IMR-90 (cell line): ENCODE measurements around the gene CEP95. TPM values are rescaled to one million over a fixed set of nuclear protein-coding genes. Genes with fewer than 3 reads are reported as not detected.

Source experiments
- ATAC-seq: fragments of 200-7000 bp; cut with Tn5 transposase; 2 replicates; pipeline ENCODE4 v1.9.1; 2020; ENCODE audit warnings: low read depth, mild to moderate bottlenecking, moderate library complexity
- BruUV-seq: library from RNA; stranded (reverse); fragments of 400-500 nt; replicated peaks from 2 replicates; lab custom pipeline; 2021; lab: Mats Ljungman, UMichigan
- CTCF ChIA-PET: fragments of 300-600 bp; formaldehyde crosslinking; extraction: SDS; loops from one replicate; lab custom pipeline; 2021; ENCODE audit warnings: antibody characterized with exemption; lab: Yijun Ruan, JAX
- POLR2A ChIA-PET: fragments of 300-600 bp; sonication (Branson Sonifier 250); formaldehyde crosslinking; loops from one replicate; lab custom pipeline; 2022; ENCODE audit warnings: antibody characterized with exemption; ENCODE audit not compliant: unreplicated experiment; lab: Charles Lee
- DNase-seq: peaks from one replicate; pipeline ENCODE4 v3.0.0; 2013
- H2AFZ ChIP-seq: replicated peaks from 2 replicates; pipeline ENCODE3; 2013; ENCODE audit warnings: low read length, mild to moderate bottlenecking; ENCODE audit not compliant: poor library complexity
- H2AK5ac ChIP-seq: 2 replicates; pipeline ENCODE4 v1.6.1; 2013; ENCODE audit warnings: low read depth, low read length, inconsistent platforms
- H2AK9ac ChIP-seq: replicated peaks from 2 replicates; pipeline ENCODE3; 2013; ENCODE audit warnings: mild to moderate bottlenecking, low read depth, low read length, moderate library complexity; ENCODE audit not compliant: poor library complexity
- H2BK120ac ChIP-seq: 2 replicates; pipeline ENCODE4 v1.6.1; 2013; ENCODE audit warnings: low read depth, low read length, inconsistent platforms
- H2BK15ac ChIP-seq: 3 replicates; pipeline ENCODE4 v1.6.1; 2013; ENCODE audit warnings: low read depth, low read length, inconsistent platforms
- H2BK20ac ChIP-seq: 2 replicates; pipeline ENCODE4 v1.6.1; 2013; ENCODE audit warnings: low read depth, mild to moderate bottlenecking, inconsistent platforms, low read length, moderate library complexity
- H2BK5ac ChIP-seq: 2 replicates; pipeline ENCODE4 v1.6.1; 2013; ENCODE audit warnings: mild to moderate bottlenecking, low read depth, low read length, inconsistent platforms; ENCODE audit not compliant: poor library complexity, severe bottlenecking
- H3K14ac ChIP-seq: replicated peaks from 2 replicates; pipeline ENCODE4 v1.6.1; 2013; ENCODE audit warnings: low read depth, low read length, inconsistent platforms
- H3K18ac ChIP-seq: 2 replicates; pipeline ENCODE4 v1.6.1; 2013; ENCODE audit warnings: low read depth, low read length, control low read depth
- H3K23ac ChIP-seq: 2 replicates; pipeline ENCODE4 v1.6.1; 2013; ENCODE audit warnings: low read depth, low read length, inconsistent platforms
- H3K27ac ChIP-seq: 2 replicates; pipeline ENCODE4 v1.5.1; 2013; ENCODE audit warnings: mild to moderate bottlenecking, control low read depth, low read length; ENCODE audit not compliant: insufficient read depth
- H3K27me3 ChIP-seq: 2 replicates; pipeline ENCODE4 v1.6.1; 2013; ENCODE audit warnings: low read length; ENCODE audit not compliant: control insufficient read depth, insufficient read depth
- H3K36me3 ChIP-seq: 2 replicates; pipeline ENCODE4 v1.6.1; 2013; ENCODE audit warnings: low read length, mixed read lengths; ENCODE audit not compliant: control insufficient read depth, insufficient read depth
- H3K4ac ChIP-seq: 2 replicates; pipeline ENCODE4 v1.6.1; 2013; ENCODE audit warnings: low read depth, low read length, inconsistent platforms
- H3K4me1 ChIP-seq: 2 replicates; pipeline ENCODE4 v1.6.1; 2013; ENCODE audit warnings: low read length, mixed read lengths; ENCODE audit not compliant: control insufficient read depth, insufficient read depth
- H3K4me2 ChIP-seq: 2 replicates; pipeline ENCODE4 v1.6.1; 2013; ENCODE audit warnings: low read depth, mild to moderate bottlenecking, control low read depth, low read length, moderate library complexity
- H3K4me3 ChIP-seq: 2 replicates; pipeline ENCODE4 v1.5.1; 2013; ENCODE audit warnings: low read depth, mild to moderate bottlenecking, control low read depth, low read length, moderate library complexity; ENCODE audit not compliant: insufficient read depth
- H3K56ac ChIP-seq: 2 replicates; pipeline ENCODE4 v1.6.1; 2013; ENCODE audit warnings: low read length, inconsistent platforms; ENCODE audit not compliant: insufficient read depth; ENCODE audit errors: extremely low read depth
- H3K79me1 ChIP-seq, 2 experiments: 2 replicates each; pipeline ENCODE4 v1.6.1; 2013; ENCODE audit warnings: low read length in 2 of 2, inconsistent platforms in 1 of 2, low read depth in 1 of 2
- H3K9ac ChIP-seq: 2 replicates; pipeline ENCODE4 v1.6.1; 2013; ENCODE audit warnings: low read depth, low read length, control low read depth
- H3K9me1 ChIP-seq: 2 replicates; pipeline ENCODE4 v1.6.1; 2013; ENCODE audit warnings: low read length, inconsistent platforms; ENCODE audit not compliant: insufficient read depth
- H3K9me3 ChIP-seq: 2 replicates; pipeline ENCODE4 v1.6.1; 2013; ENCODE audit warnings: low read length; ENCODE audit not compliant: control insufficient read depth, insufficient read depth
- H4K20me1 ChIP-seq: 2 replicates; pipeline ENCODE4 v1.6.1; 2013; ENCODE audit warnings: low read length, inconsistent platforms; ENCODE audit not compliant: insufficient read depth
- H4K5ac ChIP-seq: 2 replicates; pipeline ENCODE4 v1.6.1; 2013; ENCODE audit warnings: mild to moderate bottlenecking, low read depth, low read length, control low read depth
- H4K8ac ChIP-seq, 2 experiments: 2 replicates each; pipeline ENCODE4 v1.6.1; 2013; ENCODE audit warnings: low read depth in 2 of 2, low read length in 2 of 2, control low read depth in 1 of 2, inconsistent platforms in 1 of 2
- H4K91ac ChIP-seq: 2 replicates; pipeline ENCODE4 v1.6.1; 2013; ENCODE audit warnings: low read depth, low read length, inconsistent platforms; ENCODE audit not compliant: insufficient read depth
- BHLHE40 ChIP-seq: fragments of 150-350 bp; IDR thresholded peaks from 2 replicates; pipeline ENCODE4 v1.6.1; 2016; ENCODE audit warnings: mild to moderate bottlenecking, low read depth, low read length
- CEBPB ChIP-seq: IDR thresholded peaks from 2 replicates; pipeline ENCODE4 v1.6.1; 2012; ENCODE audit warnings: low read depth, low read length, improper control_type of control experiment
- CHD1 ChIP-seq: IDR thresholded peaks from 2 replicates; pipeline ENCODE4 v1.6.1; 2012; ENCODE audit warnings: low read depth, low read length, improper control_type of control experiment
- CTCF ChIP-seq: conservative IDR thresholded peaks from 2 replicates; pipeline ENCODE4 v1.5.1; 2012; ENCODE audit warnings: mild to moderate bottlenecking, low read depth, low read length, improper control_type of control experiment
- ELK1 ChIP-seq: fragments of 150-350 bp; IDR thresholded peaks from 2 replicates; pipeline ENCODE4 v1.6.1; 2016; ENCODE audit warnings: low read depth, mild to moderate bottlenecking, low read length, moderate library complexity, borderline replicate concordance
- FOS ChIP-seq: fragments of 150-350 bp; IDR thresholded peaks from 2 replicates; pipeline ENCODE4 v1.6.1; 2016; ENCODE audit warnings: low read depth, low read length
- MAFK ChIP-seq: IDR thresholded peaks from 2 replicates; pipeline ENCODE4 v1.6.1; 2012; ENCODE audit warnings: low read depth, low read length, improper control_type of control experiment
- MAZ ChIP-seq: IDR thresholded peaks from 2 replicates; pipeline ENCODE4 v1.6.1; 2012; ENCODE audit warnings: low read depth, mild to moderate bottlenecking, low read length, improper control_type of control experiment, moderate library complexity, borderline replicate concordance
- MXI1 ChIP-seq: IDR thresholded peaks from 2 replicates; pipeline ENCODE4 v1.6.1; 2012; ENCODE audit warnings: low read depth, mild to moderate bottlenecking, low read length, moderate library complexity, borderline replicate concordance
- NFE2L2 ChIP-seq: fragments of 150-350 bp; IDR thresholded peaks from 2 replicates; pipeline ENCODE4 v1.6.1; 2016; ENCODE audit warnings: low read depth, mild to moderate bottlenecking, low read length
- POLR2A ChIP-seq: IDR thresholded peaks from 2 replicates; pipeline ENCODE4 v1.6.1; 2012; ENCODE audit warnings: mild to moderate bottlenecking, low read depth, low read length
- RAD21 ChIP-seq: IDR thresholded peaks from 2 replicates; pipeline ENCODE4 v1.6.1; 2012; ENCODE audit warnings: low read length, improper control_type of control experiment
- RCOR1 ChIP-seq: IDR thresholded peaks from 2 replicates; pipeline ENCODE4 v1.6.1; 2012; ENCODE audit warnings: mild to moderate bottlenecking, low read length, improper control_type of control experiment; ENCODE audit not compliant: insufficient replicate concordance
- SMC3 ChIP-seq: fragments of 150-350 bp; IDR thresholded peaks from 2 replicates; pipeline ENCODE4 v1.6.1; 2016; ENCODE audit warnings: low read depth, mild to moderate bottlenecking, antibody characterized with exemption, low read length, moderate library complexity
- USF2 ChIP-seq: fragments of 150-350 bp; IDR thresholded peaks from 2 replicates; pipeline ENCODE4 v1.6.1; 2017; ENCODE audit warnings: mild to moderate bottlenecking, antibody characterized with exemption, low read length, low read depth
- WGBS, 2 experiments: methylation state at CpG; one replicate each; pipeline versions ENCODE4 v1.1.5 to v1.1.7; 2013; ENCODE audit warnings: missing lambda C conversion rate in 2 of 2; ENCODE audit not compliant: insufficient read length in 1 of 2; ENCODE audit errors: extremely low coverage in 2 of 2; 5-methylcytosine and 5-hydroxymethylcytosine counted together
- dilution Hi-C: fragments of 300-500 bp; cut with HindIII; formaldehyde crosslinking; loops from one replicate; pipeline ENCODE4 v1.14.3; 2018; ENCODE audit warnings: low sequenced_read_pairs; ENCODE audit not compliant: unreplicated experiment
- in situ Hi-C: fragments of 300-500 bp; cut with MboI; formaldehyde crosslinking; loops from 3 replicates; pipeline ENCODE4 v1.14.3; 2019; ENCODE audit warnings: low sequenced_read_pairs, inconsistent platforms, mixed read lengths
- intact Hi-C: fragments of 100-400 bp; cut with micrococcal nuclease; formaldehyde crosslinking; loops from 2 replicates; pipeline ENCODE4 v1.10.0; 2022
- polyA plus RNA-seq, 3 experiments: library from polyadenylated mRNA; depleted of rRNA; stranded (reverse); fragments of >200 nt; gene quantifications; 2 replicates each; pipeline ENCODE4 v1.2.3, GENCODE V29; 2012; ENCODE audit warnings: low replicate concordance in 1 of 3
- total RNA-seq: library from RNA; depleted of rRNA; stranded (reverse); fragments of >200 nt; gene quantifications from 2 replicates; pipeline ENCODE4 v1.2.3, GENCODE V29; 2012

Gene CEP95
- total and polyA plus RNA-seq, 2 of the 4 experiments (the other 2 are of a cell fraction), result 6.1 to 13.6 TPM

DNA sequence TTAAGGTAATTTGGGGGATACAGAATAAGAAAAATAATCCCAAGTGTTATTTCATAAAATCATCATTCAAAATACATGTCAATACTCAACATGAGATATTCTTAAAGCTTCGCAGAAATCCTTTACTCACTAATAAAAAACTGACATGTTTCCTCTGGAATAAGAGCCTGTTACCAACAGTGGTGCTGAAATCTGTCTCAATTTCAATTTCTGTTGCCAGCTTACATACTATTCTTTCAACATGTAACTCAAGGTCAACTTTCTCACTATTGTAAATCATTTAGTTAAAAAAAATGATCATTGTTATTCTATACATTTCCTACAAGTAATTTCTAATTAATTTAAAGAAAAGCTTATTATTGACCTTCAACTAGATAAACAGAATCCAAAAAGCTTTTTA is 67.9 kb downstream of the CEP95 start:
- Histone ChIP-seq H3K36me3 (peaks cover 47% of the 10 kb centered on the region), H3K9me3 (no peaks in the 10 kb centered on the region)

More for the DNA sequence above, 67.9 kb downstream of the CEP95 start:
- ChIA-PET CTCF (no interaction called here), POLR2A (interaction anchor here (1.0 kb wide), 1 partner anchor 10 kb away, joined by 6 read pairs; no protein-coding TSS in a partner anchor)
- Histone ChIP-seq H3K4me1 (peaks cover 8% of the 10 kb centered on the region; the same call in 1 of the 2 replicates), H3K18ac (no peak overlapping the region), H4K20me1 (peaks cover 77% of the 10 kb centered on the region), H4K91ac (no peak overlapping the region), H2BK20ac (no peak overlapping the region), H2BK15ac (no peak overlapping the region), H3K79me1 (peaks cover 31 to 68% of the 10 kb centered on the region in 2 experiments), H3K4me2 (no peak overlapping the region), H2BK120ac (no peak overlapping the region), H3K14ac (no peak overlapping the region), H2AFZ (no peak overlapping the region), H2AK5ac (no peak overlapping the region), H3K9ac (no peak overlapping the region), H4K8ac (no peak overlapping the region), H3K4me3 (no peak overlapping the region), H3K56ac (no peak overlapping the region), H2AK9ac (no peak overlapping the region), H3K23ac (no peak overlapping the region), H3K27ac (no peak overlapping the region), H3K27me3 (no peaks in the 10 kb centered on the region), H4K5ac (no peak overlapping the region), H3K4ac (no peak overlapping the region), H2BK5ac (no peak overlapping the region), H3K9me1 (peaks cover 2% of the 10 kb centered on the region)
- intact Hi-C loops (no loop called here), dilution Hi-C loops (no loop called here), in situ Hi-C loops (no loop called here)
- DNase-seq (no peak), ATAC-seq (no peak)
- BruUV-seq, result no TSS peak
- no peak for TF ChIP-seq FOS
- TF ChIP-seq MXI1, result no peak
- TF ChIP-seq RCOR1, result no peak
- no peak for TF ChIP-seq POLR2A
- TF ChIP-seq MAFK, result no peak
- no peak for TF ChIP-seq NFE2L2
- no peak for TF ChIP-seq ELK1
- TF ChIP-seq SMC3, result no peak
- TF ChIP-seq RAD21, result no peak
- no peak for TF ChIP-seq CHD1
- TF ChIP-seq USF2, result no peak
- no peak for TF ChIP-seq BHLHE40
- no peak for TF ChIP-seq MAZ
- no peak for TF ChIP-seq CTCF
- no peak for TF ChIP-seq CEBPB
- 100% methylated on average over 1 of the region's 1 CpG; no CpG with 5 or more reads in 1 of the 2 experiments for WGBS, 2 experiments
